Esophagus (tissue), 2 donors: Measurements from ENCODE around the gene SCN9A. TPM values are rescaled to one million over a fixed set of nuclear protein-coding genes. Genes with fewer than 3 reads are reported as not detected.
"Not testable (repeated sequence)": the region's sequence is repeated elsewhere in the genome, so short reads cannot be mapped to it uniquely, and the experiment has no call there.

Experiments
- H3K27ac ChIP-seq, 2 donors: one replicate each; pipeline ENCODE4 v1.5.1; 2013; ENCODE audit warnings: low read depth in 2 of 2, mild to moderate bottlenecking in 2 of 2, inconsistent platforms in 1 of 2, low read length in 1 of 2, moderate library complexity in 1 of 2
- H3K27me3 ChIP-seq, 2 donors: one replicate each; pipeline ENCODE4 v1.6.1; 2013; ENCODE audit warnings: low read length in 2 of 2, control low read depth in 1 of 2, mild to moderate bottlenecking in 1 of 2; ENCODE audit not compliant: insufficient read depth in 2 of 2, control insufficient read depth in 1 of 2
- H3K36me3 ChIP-seq, 2 donors: one replicate each; pipeline ENCODE4 v1.6.1; 2013; ENCODE audit warnings: low read length in 1 of 2; ENCODE audit not compliant: control insufficient read depth in 2 of 2, insufficient read depth in 2 of 2
- H3K4me1 ChIP-seq, 2 donors: one replicate each; pipeline ENCODE4 v1.6.1; 2013; ENCODE audit warnings: low read length in 1 of 2; ENCODE audit not compliant: control insufficient read depth in 2 of 2, insufficient read depth in 2 of 2
- H3K4me3 ChIP-seq, 2 donors: one replicate each; pipeline ENCODE4 v1.5.1; 2013; ENCODE audit warnings: low read length in 2 of 2, mild to moderate bottlenecking in 2 of 2, low read depth in 1 of 2, moderate library complexity in 1 of 2
- H3K9me3 ChIP-seq, 2 donors: one replicate each; pipeline ENCODE4 v1.6.1; 2013; ENCODE audit warnings: mild to moderate bottlenecking in 2 of 2, low read depth in 1 of 2, low read length in 1 of 2, moderate library complexity in 1 of 2; ENCODE audit not compliant: control insufficient read depth in 2 of 2, insufficient read depth in 1 of 2
- WGBS, 2 donors: extraction: QIAGEN DNeasy Blood & Tissue Kit; methylation state at CpG; one replicate each; pipeline ENCODE4 v1.1.7; 2013; 5-methylcytosine and 5-hydroxymethylcytosine counted together
- polyA plus RNA-seq, 2 donors: library from polyadenylated mRNA; stranded (reverse); fragments of 200-250 nt; gene quantifications; one replicate each; pipeline ENCODE4 v1.2.3, GENCODE V29; 2013
- donor health status: healthy with polysubstance abuse.
- donor health status: Bipolar disorder and iron deficiency.

Gene SCN9A
- under 1 TPM; 0.10 to 0.12 TPM for polyA plus RNA-seq

GRCh38 chr2:166375736-166376487 is at the start of gene SCN9A:
Gene SCN9A (minus strand): TSS chr2:166375944. CDS start chr2:166311756, 64,188 bp downstream.
- Histone ChIP-seq H3K4me3 (peak within 1 kb of the TSS; percentile 51 to 57), H3K9me3 (no peaks in the 10 kb centered on the region), H3K36me3 (no peaks in the 10 kb centered on the region), H3K4me1 (peaks cover 3 to 6% of the 10 kb centered on the region in 2 donors), H3K27me3 (no peaks in the 10 kb centered on the region), H3K27ac (peak within 1 kb of the TSS; percentile 2 to 40)
- WGBS, 2 donors, result 0 to 1% methylated on average over 33 to 45 of the region's 45 CpGs

- H3K4me1 ChIP-seq, result no peaks in the 10 kb centered on the region
- 90 to 92% methylated on average over 5 of the region's 5 CpGs for WGBS, 2 donors
- H3K27ac ChIP-seq, result no peak overlapping the region
- H3K4me3 ChIP-seq, result no peak overlapping the region
- H3K36me3 ChIP-seq, result no peaks in the 10 kb centered on the region
- H3K27me3 ChIP-seq, result peaks cover 0 to 2% of the 10 kb centered on the region in 2 donors
- H3K9me3 ChIP-seq, result no peaks in the 10 kb centered on the region
Measured at GRCh38 chr2:166424841-166425240, 49.1 kb upstream of the SCN9A start.

- no peaks in the 10 kb centered on the region for H3K27me3 ChIP-seq
- WGBS, 2 donors, result 46 to 54% methylated on average over 2 of the region's 2 CpGs
- no peak overlapping the region for H3K27ac ChIP-seq
- no peaks in the 10 kb centered on the region for H3K4me1 ChIP-seq
- H3K9me3 ChIP-seq, result no peaks in the 10 kb centered on the region
- no peaks in the 10 kb centered on the region for H3K36me3 ChIP-seq
- no peak overlapping the region for H3K4me3 ChIP-seq
Measured at GRCh38 chr2:166419616-166419934, 43.8 kb upstream of the SCN9A start.

- WGBS, 2 donors, result 60 to 65% methylated on average over 5 of the region's 5 CpGs
- Histone ChIP-seq H3K4me1 (no peaks in the 10 kb centered on the region), H3K27ac (no peak overlapping the region), H3K9me3 (no peaks in the 10 kb centered on the region), H3K4me3 (no peak overlapping the region), H3K36me3 (no peaks in the 10 kb centered on the region), H3K27me3 (no peaks in the 10 kb centered on the region)
Measured at GRCh38 chr2:166418853-166419615, 43.3 kb upstream of the SCN9A start.

- H3K4me1 ChIP-seq, result no peaks in the 10 kb centered on the region
- H3K4me3 ChIP-seq, result no peak overlapping the region
- no peaks in the 10 kb centered on the region for H3K36me3 ChIP-seq
- H3K27me3 ChIP-seq, result no peaks in the 10 kb centered on the region
- no peak overlapping the region for H3K27ac ChIP-seq
- WGBS, 2 donors, result 60% methylated on average over 2 of the region's 2 CpGs
- no peaks in the 10 kb centered on the region for H3K9me3 ChIP-seq
Measured at GRCh38 chr2:166417669-166418068, 41.9 kb upstream of the SCN9A start.

- Histone ChIP-seq H3K27me3 (no peaks in the 10 kb centered on the region), H3K4me1 (no peaks in the 10 kb centered on the region), H3K27ac (no peak overlapping the region), H3K9me3 (no peaks in the 10 kb centered on the region), H3K4me3 (no peak overlapping the region), H3K36me3 (no peaks in the 10 kb centered on the region)
- 93 to 98% methylated on average over 1 of the region's 1 CpG for WGBS, 2 donors
Measured at GRCh38 chr2:166413255-166413654, 37.5 kb upstream of the SCN9A start.

- H3K36me3 ChIP-seq, result no peaks in the 10 kb centered on the region
- 49 to 54% methylated on average over 6 of the region's 6 CpGs for WGBS, 2 donors
- H3K4me3 ChIP-seq, result no peak overlapping the region
- H3K27ac ChIP-seq, result no peak overlapping the region
- H3K4me1 ChIP-seq, result no peaks in the 10 kb centered on the region
- H3K9me3 ChIP-seq, result no peaks in the 10 kb centered on the region
- no peaks in the 10 kb centered on the region for H3K27me3 ChIP-seq
Measured at GRCh38 chr2:166411473-166412230, 35.9 kb upstream of the SCN9A start.

- Histone ChIP-seq H3K9me3 (no peaks in the 10 kb centered on the region), H3K36me3 (no peaks in the 10 kb centered on the region), H3K27me3 (no peaks in the 10 kb centered on the region), H3K4me1 (no peaks in the 10 kb centered on the region), H3K4me3 (no peak overlapping the region), H3K27ac (no peak overlapping the region)
- WGBS, 2 donors, result 71 to 72% methylated on average over 7 of the region's 7 CpGs
Measured at GRCh38 chr2:166410828-166411472, 35.2 kb upstream of the SCN9A start.

- not testable (repeated sequence) for H3K4me1 ChIP-seq, H3K4me3 ChIP-seq, H3K36me3 ChIP-seq, H3K27ac ChIP-seq, H3K27me3 ChIP-seq, H3K9me3 ChIP-seq
- 73 to 78% methylated on average over 2 of the region's 2 CpGs for WGBS, 2 donors
Measured at GRCh38 chr2:166407746-166408145, 32.0 kb upstream of the SCN9A start.
